Stimulated activated naive CD8-positive, alpha-beta T cell treated with anti-CD3 and anti-CD28 coated beads, Interleukin-15, amount 100 ng/mL, for 72 hours (primary cell): Measurements from ENCODE around the gene MAD2L1.
A peak's percentile ranks its signal among the peaks of the same experiment; 100 is the strongest.
"Not testable (repeated sequence)": the region's sequence is repeated elsewhere in the genome, so short reads cannot be mapped to it uniquely, and the experiment has no call there.

ENCODE experiments used
- ATAC-seq: fragments of 150-1000 bp; cut with Tn5 transposase; 2 replicates; pipeline ENCODE4 v1.10.0; 2021; ENCODE audit warnings: mild to moderate bottlenecking, moderate library complexity
- DNase-seq, 2 donors: peaks; one replicate each; pipeline ENCODE4 v3.0.0; 2021 to 2022
- H3K27ac Mint-ChIP-seq, 2 donors: one replicate each; pipeline ENCODE4 v1.8.0; 2022; ENCODE audit warnings: mild to moderate bottlenecking in 2 of 2, mixed read lengths in 2 of 2, moderate library complexity in 2 of 2
- H3K27me3 Mint-ChIP-seq: one replicate; pipeline ENCODE4 v1.8.0; 2022; ENCODE audit warnings: mixed read lengths
- H3K4me1 Mint-ChIP-seq: one replicate; pipeline ENCODE4 v1.8.0; 2022; ENCODE audit warnings: mild to moderate bottlenecking, mixed read lengths
- H3K4me3 Mint-ChIP-seq, 2 donors: one replicate each; pipeline ENCODE4 v1.8.0; 2022; ENCODE audit warnings: mild to moderate bottlenecking in 2 of 2, mixed read lengths in 2 of 2, moderate library complexity in 1 of 2
- H3K9me3 Mint-ChIP-seq, 2 donors: one replicate each; pipeline ENCODE4 v1.8.0; 2022; ENCODE audit warnings: mixed read lengths in 2 of 2

MAD2L1 gene

DNA sequence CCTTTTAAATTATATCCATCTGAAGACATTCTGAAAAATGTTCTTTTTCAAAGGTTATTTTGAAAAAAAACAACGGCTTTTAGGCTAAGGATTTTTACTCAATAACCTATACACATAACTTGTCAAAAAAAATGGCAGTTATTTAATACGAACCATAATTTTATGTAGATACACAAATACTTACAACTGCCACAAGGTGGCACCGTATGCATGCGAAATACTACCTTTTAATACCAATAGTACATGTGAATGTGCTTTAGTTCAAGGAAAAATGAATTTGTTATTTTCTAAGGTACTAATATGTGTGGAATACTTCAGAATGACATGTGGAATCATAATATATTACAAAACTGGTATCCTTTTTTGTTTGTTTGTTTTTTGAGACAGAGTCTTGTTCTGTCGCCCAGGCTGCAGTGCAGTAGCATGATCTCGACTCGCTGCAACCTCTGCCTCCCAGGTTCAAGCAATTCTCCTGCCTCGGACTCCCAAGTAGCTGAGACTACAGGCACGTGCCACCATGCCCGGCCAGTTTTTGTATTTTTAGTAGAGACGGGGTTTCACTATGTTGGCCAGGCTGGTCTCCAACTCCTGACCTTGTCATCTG lies 4.6 kb upstream of the MAD2L1 start:
- DNase-seq (peak in 1 of 2 donors; percentile 23), ATAC-seq (no peak)
- no peak overlapping the region for H3K27ac Mint-ChIP-seq
- H3K27me3 Mint-ChIP-seq = no peaks in the 10 kb centered on the region
- no peaks in the 10 kb centered on the region for H3K9me3 Mint-ChIP-seq
- H3K4me1 Mint-ChIP-seq = peaks cover 22% of the 10 kb centered on the region
- H3K4me3 Mint-ChIP-seq = no peak overlapping the region

DNA sequence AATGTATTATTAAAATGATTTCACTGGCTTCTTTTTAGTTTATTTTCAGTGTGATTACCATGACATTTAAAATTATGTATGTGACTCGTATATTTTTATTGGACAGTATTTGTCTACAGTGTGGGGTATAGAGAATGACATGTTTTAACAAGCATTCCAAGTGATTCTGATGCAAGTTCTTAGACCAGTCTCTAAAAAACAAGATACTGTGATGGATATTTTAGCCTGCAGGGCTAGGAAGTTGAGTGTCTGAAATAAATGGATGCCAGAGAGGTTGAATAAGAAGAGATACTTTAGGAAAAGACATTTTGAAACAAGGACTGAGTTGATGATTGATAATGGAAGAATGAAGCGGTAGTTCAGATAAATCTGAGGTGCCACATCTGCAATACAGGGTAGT lies 3.5 kb upstream of the MAD2L1 start:
- Mint-ChIP-seq H3K4me1 (peaks cover 22% of the 10 kb centered on the region), H3K27ac (no peak overlapping the region), H3K27me3 (no peaks in the 10 kb centered on the region), H3K4me3 (no peak overlapping the region), H3K9me3 (no peaks in the 10 kb centered on the region)
- no peak for DNase-seq
- no peak for ATAC-seq

DNA sequence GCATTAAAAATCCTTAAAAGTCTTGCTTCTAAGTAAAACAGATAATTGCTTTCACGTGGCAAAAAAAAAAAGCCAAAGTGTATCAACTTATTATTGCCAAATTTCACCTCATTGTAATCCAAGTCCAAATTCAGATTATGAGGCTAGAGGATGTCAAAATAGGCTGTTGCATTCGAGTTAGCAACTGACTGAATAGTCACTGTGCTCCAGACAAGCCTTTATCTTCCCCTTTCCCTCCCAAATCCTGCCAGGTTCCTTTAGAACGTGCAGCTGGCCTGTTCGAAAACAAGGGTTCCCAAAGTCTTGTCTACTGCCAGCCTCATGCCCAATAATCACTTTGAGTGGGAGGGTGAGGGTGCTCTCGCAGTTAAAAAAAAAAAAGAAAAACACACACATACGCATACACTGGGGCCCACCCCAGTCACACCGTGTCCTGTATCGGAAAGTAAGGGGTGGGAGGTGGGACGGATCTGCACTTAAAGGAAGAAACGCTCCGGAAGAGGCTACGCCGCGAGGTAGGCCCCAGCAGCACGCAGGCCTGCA lies 603 bp downstream of the MAD2L1 start:
- H3K4me1 Mint-ChIP-seq = peaks cover 53% of the 10 kb centered on the region
- peak overlapping the region; percentile 99 for H3K27ac Mint-ChIP-seq
- peak overlapping the region; percentile 95 to 96 for H3K4me3 Mint-ChIP-seq
- DNase-seq (no peak), ATAC-seq (no peak)
- no peaks in the 10 kb centered on the region for H3K9me3 Mint-ChIP-seq
- no peaks in the 10 kb centered on the region for H3K27me3 Mint-ChIP-seq

DNA sequence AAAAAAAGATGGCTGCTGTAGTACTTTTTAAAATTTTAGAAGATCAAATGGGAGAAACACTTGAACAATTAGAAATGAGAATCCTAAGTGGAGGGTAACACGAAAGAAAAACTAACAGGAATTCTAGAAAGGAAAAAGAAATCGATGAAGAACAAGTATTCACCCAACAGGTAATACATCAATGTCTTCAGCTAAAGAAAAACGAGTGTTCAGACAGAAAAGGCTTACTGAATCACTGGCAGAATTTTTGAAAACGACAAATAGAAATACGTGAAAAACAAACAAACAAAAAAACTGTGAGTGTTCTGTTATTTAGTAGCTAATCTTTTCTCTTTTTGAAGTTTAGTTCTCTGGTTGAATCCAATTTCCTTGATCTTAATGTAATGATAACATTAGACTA lies 1.8 kb downstream of the MAD2L1 start:
- no peak for DNase-seq
- peak overlapping the region; percentile 57 to 95 for H3K4me3 Mint-ChIP-seq
- peaks cover 53% of the 10 kb centered on the region for H3K4me1 Mint-ChIP-seq
- peak overlapping the region in 1 of 2 donors; percentile 70 for H3K27ac Mint-ChIP-seq
- no peak for ATAC-seq
- no peaks in the 10 kb centered on the region for H3K27me3 Mint-ChIP-seq
- no peaks in the 10 kb centered on the region for H3K9me3 Mint-ChIP-seq

DNA sequence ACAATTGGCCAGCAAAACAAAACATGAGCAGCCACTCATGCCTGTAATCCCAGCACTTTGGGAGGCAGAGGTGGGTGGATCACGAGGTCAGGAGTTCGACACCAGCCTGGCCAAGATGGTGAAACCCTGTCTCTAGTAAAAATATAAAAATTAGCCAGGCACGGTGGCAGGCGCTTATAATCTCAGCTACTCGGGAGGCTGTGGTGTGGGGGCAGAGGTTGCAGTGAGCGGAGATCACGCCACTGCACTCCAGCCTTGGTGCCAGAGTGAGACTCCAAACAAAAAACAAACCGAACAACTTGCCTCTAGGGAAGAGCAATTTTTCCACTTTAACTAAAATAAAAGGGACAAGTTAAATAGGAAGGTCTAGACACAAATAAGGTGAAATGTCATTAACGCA lies 2.9 kb downstream of the MAD2L1 start:
- peaks cover 42% of the 10 kb centered on the region for H3K4me1 Mint-ChIP-seq
- H3K27ac Mint-ChIP-seq = peak overlapping the region; percentile 82 to 88
- not testable (repeated sequence) for H3K9me3 Mint-ChIP-seq, ATAC-seq, DNase-seq, H3K27me3 Mint-ChIP-seq
- H3K4me3 Mint-ChIP-seq = peak overlapping the region; percentile 8 to 60

DNA sequence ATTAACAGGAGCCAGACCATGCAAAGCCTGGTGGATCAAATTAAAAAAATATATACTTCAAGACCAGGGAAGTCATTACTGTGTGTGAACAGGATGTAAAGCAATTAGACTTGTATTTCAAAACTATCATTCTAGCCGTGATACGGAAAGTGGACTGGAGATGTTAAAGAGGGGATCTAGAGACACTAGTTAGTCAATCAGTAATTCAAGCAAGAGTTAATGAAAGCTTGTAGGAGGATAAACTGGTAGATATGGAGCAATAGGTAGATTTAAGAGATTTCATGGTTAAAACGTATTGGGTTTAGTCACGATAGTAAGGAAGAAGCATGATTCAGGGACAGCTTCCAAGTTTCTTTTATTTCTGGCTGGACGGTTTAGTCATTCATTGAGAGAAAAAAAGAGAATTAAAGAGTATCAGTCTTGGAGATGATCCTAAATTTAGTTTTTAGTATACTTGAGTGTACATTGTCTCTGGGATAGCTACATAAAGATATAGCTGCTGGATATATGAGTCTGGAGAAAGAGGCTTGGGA lies 3.9 kb downstream of the MAD2L1 start:
- ATAC-seq (no peak), DNase-seq (no peak)
- Mint-ChIP-seq H3K27ac (no peak overlapping the region), H3K27me3 (no peaks in the 10 kb centered on the region), H3K9me3 (no peaks in the 10 kb centered on the region), H3K4me3 (peak overlapping the region; percentile 4 to 31), H3K4me1 (peaks cover 32% of the 10 kb centered on the region)

DNA sequence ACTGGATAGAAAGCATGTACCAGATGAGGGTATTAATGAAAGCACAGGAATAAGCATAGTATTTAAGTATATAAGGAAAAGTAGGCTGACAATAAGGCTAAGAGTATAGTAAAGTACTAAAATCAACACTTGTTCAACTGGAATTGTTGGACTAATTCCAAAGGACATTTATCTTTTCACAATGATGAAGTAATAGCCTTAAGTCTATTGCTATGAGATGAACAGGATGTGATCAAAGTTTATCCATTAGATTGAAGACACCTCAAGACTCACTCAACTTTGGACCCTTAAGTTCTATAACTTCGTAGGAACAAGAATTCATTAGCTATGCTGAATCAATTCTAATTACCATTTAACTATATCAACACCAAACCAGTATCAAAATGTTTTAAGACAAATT lies 7.6 kb downstream of the MAD2L1 start:
- H3K27me3 Mint-ChIP-seq = no peaks in the 10 kb centered on the region
- H3K27ac Mint-ChIP-seq = no peak overlapping the region
- H3K4me1 Mint-ChIP-seq = peaks cover 23% of the 10 kb centered on the region
- no peaks in the 10 kb centered on the region for H3K9me3 Mint-ChIP-seq
- no peak overlapping the region for H3K4me3 Mint-ChIP-seq
- ATAC-seq (no peak), DNase-seq (no peak)

DNA sequence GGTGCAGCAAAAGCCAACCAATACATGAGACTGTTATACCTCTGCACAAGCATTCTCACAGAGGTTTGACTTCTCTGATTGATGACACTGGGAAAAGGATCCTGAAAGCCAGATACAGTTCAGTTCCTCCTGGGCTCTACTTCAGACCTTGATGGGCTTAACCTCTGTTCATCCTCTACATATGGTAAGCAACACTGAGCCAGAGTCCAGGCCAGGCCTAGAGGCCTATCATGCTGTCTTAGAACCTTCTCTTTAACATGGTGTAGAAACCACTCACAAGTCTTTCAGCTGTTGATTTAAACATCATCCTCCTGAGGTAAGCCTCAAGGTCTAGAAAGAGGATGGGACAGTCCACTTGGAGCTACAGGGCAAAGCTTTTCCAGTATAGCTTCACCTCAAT lies 9.2 kb downstream of the MAD2L1 start:
- Mint-ChIP-seq H3K27ac (no peak overlapping the region), H3K27me3 (no peaks in the 10 kb centered on the region), H3K4me1 (peaks cover 6% of the 10 kb centered on the region), H3K4me3 (no peak overlapping the region), H3K9me3 (no peaks in the 10 kb centered on the region)
- ATAC-seq = no peak
- DNase-seq = no peak

DNA sequence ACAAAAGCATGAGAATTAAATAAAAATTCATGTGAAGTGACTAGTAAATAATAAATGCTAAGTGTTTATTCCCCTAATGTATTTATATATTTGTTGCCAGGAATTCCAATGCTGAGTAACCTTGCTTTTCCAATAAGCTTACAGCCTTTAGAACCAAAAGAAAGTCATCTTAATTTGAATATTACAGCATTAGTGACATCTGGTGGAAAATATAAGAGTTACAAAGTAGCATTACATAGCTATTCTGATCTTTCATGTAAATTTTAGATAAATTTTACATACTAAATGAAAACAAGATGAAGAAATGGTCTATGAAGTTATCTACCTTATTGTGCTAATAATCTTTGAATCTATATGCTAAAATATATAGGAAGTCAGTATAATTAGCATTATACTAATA lies 10.4 kb downstream of the MAD2L1 start:
- no peak overlapping the region for H3K27ac Mint-ChIP-seq
- no peaks in the 10 kb centered on the region for H3K4me1 Mint-ChIP-seq
- no peak for DNase-seq

DNA sequence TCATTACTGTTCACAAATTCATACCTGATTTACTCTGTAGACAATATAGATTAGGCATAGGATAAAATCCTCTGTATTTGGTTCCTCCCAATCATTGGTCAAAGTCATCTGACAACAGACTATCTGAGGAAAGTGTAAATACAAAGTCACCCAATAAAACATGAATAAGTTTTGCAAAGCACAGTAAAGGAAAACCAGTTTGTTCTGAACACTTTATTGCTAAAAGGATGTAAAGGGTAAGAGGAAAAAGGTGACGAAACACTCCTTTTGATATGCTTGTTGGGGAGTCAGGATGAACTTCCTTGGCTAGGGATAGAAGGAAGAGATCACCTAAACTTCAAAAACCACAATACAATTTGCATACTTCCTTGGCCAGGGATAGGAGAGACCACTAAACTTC lies 10.9 kb downstream of the MAD2L1 start:
- DNase-seq (no peak), ATAC-seq (no peak)
- no peaks in the 10 kb centered on the region for H3K27me3 Mint-ChIP-seq
- no peak overlapping the region for H3K27ac Mint-ChIP-seq
- no peaks in the 10 kb centered on the region for H3K4me1 Mint-ChIP-seq
- H3K9me3 Mint-ChIP-seq = no peaks in the 10 kb centered on the region
- no peak overlapping the region for H3K4me3 Mint-ChIP-seq

More for the DNA sequence above, 10.4 kb downstream of the MAD2L1 start:
- no peak overlapping the region for H3K4me3 Mint-ChIP-seq
- no peak for ATAC-seq
- no peaks in the 10 kb centered on the region for H3K27me3 Mint-ChIP-seq
- H3K9me3 Mint-ChIP-seq = no peaks in the 10 kb centered on the region

DNA sequence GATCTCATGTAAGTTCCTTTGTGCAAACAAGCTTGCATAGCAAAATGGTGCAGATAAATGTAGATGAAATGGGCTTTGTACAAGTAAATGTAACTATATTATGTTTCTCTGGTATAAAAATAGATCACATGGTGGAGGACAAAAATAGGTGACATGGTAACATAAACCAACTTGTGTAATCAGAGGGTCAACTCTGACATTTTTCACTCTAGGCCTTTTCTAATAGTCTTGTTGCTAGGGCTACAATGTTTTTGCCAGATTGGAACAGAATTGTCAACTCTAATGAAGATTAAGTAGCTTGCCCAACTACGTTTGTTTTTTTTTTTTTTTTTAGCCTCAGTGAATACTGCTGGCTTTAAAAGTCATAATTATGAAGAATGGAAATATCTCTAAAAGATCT lies 11.5 kb downstream of the MAD2L1 start:
- no peak for ATAC-seq
- H3K27ac Mint-ChIP-seq = no peak overlapping the region
- no peaks in the 10 kb centered on the region for H3K9me3 Mint-ChIP-seq
- no peak for DNase-seq
- H3K4me3 Mint-ChIP-seq = no peak overlapping the region
- H3K4me1 Mint-ChIP-seq = no peaks in the 10 kb centered on the region
- no peaks in the 10 kb centered on the region for H3K27me3 Mint-ChIP-seq

DNA sequence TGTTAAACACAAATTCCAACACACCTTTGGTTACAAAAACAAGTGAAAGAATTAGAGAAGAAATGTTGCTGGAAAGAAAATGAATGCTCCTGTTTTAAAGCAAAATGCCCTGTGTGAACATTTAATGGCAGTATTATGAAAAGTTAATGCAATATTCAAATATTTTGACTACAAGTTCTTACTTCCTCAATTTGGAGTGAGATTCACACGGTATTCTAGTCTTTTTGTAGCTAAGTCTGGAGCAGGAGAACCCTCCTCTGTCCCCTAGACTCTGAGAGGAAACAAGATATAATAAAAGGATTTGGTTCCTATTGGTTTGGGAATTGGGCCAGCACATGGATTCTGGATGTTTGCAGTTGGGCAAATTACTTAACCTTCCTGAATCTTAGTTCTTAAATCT lies 12.7 kb downstream of the MAD2L1 start:
- no peak overlapping the region for H3K4me3 Mint-ChIP-seq
- no peaks in the 10 kb centered on the region for H3K27me3 Mint-ChIP-seq
- H3K4me1 Mint-ChIP-seq = peaks cover 6% of the 10 kb centered on the region
- no peak overlapping the region for H3K27ac Mint-ChIP-seq
- ATAC-seq (no peak), DNase-seq (no peak)
- no peaks in the 10 kb centered on the region for H3K9me3 Mint-ChIP-seq

DNA sequence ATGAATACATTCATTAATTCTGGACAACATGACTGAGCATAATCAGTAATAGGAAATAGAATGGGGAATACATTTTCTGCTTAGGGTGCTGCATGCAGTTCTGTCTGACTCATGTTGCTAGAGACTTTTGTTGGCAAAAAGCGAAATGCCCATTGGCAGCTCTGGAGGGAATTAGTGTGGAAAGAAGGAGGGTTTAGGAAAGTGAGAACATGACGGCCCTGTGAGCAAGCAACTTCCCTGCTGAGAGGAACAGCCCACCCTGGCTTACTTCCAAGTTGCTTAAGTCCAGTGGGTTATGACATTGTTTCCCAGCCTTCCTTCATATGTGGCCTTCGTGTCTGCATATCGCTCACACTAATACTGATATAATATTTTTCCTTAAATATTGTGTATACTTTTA lies 13.8 kb downstream of the MAD2L1 start:
- Mint-ChIP-seq H3K4me1 (peaks cover 6% of the 10 kb centered on the region), H3K4me3 (no peak overlapping the region), H3K27me3 (no peaks in the 10 kb centered on the region), H3K27ac (no peak overlapping the region), H3K9me3 (no peaks in the 10 kb centered on the region)
- ATAC-seq (no peak), DNase-seq (no peak)

DNA sequence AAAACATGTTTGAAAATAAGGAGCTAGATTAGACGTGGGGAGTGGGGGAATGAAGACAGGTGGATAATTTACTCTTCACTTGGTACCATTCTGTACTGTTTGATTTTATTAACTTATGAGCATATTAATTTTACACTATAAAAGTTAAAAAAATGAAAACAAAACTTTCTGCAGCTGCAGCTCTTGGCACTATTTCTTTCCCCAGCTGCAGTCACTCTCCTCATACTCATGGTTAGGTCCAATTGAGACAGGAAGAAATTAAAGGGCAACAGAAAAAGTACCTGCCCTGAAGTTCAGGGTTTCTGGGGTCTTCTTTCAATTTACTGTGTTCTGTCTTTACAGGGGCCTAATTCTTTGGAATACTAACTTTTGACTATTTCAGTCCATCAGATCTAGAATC lies 15.4 kb downstream of the MAD2L1 start:
- Mint-ChIP-seq H3K27ac (no peak overlapping the region), H3K4me1 (peaks cover 6% of the 10 kb centered on the region), H3K27me3 (no peaks in the 10 kb centered on the region), H3K4me3 (no peak overlapping the region), H3K9me3 (no peaks in the 10 kb centered on the region)
- ATAC-seq = no peak
- no peak for DNase-seq

DNA sequence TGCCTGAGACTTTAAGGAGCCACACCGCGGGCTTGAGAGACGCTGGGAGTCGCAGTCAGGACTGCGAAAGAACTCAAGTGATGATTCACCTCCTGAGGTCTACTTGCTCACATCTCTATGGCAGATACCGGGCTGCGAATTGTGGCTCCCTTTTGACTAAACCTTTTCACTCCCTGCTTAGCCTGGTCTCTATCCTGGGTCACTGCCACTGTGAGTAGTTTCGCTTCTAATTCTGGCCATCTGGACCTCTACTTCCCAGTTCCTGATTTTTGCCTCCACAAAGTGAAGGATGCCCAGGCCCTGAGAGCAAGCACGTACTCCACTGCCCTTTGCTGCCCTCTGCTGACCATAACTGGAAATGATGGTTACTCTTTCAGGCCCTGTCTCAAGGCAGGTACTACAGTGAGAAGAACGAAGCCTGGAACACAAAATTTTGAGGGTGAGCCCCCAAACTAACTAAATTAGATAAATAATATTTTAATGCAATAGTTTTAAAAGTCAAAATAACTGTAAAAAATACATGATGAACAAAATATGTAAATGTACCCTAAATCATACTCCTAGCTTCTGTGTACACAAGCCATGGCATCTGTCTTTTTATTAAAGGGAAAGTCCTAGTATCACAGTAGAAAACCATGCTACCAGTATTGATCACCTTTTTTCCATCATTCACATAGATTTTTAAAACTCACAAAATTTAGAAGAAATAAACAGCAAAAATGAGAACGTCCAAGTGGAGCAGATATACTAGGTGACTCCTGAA lies 16.7 kb downstream of the MAD2L1 start:
- Mint-ChIP-seq H3K4me1 (peaks cover 6% of the 10 kb centered on the region), H3K9me3 (no peaks in the 10 kb centered on the region), H3K27me3 (no peaks in the 10 kb centered on the region), H3K4me3 (peak overlapping the region in 1 of 2 donors; percentile 72), H3K27ac (no peak overlapping the region)
- DNase-seq = peak; percentile 68 to 69
- peak; percentile 88 for ATAC-seq

DNA sequence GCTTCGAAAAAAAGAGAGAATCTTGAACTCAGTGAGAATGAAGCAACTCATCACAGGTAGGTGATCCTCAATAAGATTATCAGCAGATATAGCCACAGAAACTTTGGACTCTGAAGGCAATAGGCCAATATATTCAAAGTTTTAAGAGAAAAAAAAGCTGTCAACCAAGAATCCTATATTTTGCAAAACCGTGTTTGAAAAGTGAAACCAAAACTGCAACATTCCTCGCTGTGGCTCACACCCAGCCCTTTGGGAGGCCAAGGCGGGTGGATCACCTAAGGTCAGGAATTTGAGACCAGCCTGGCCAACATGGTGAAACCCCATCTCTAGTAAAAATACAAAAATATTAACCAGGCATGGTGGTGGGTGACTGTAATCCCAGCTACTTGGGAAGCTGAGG lies 22.8 kb downstream of the MAD2L1 start:
- Mint-ChIP-seq H3K9me3 (peaks cover 6 to 9% of the 10 kb centered on the region in 2 donors), H3K4me3 (no peak overlapping the region), H3K27me3 (no peaks in the 10 kb centered on the region), H3K4me1 (no peaks in the 10 kb centered on the region), H3K27ac (no peak overlapping the region)
- ATAC-seq = no peak
- no peak for DNase-seq
